Cardiac muscle cell (in vitro differentiated cells and primary cell): ENCODE results near the gene MYO5B. TPM values are rescaled to one million over a fixed set of nuclear protein-coding genes. Genes with fewer than 3 reads are reported as not detected.

Experiments used
- DNase-seq, 2 donors: peaks; one replicate each; pipeline versions ENCODE4 v3.0.0 to v3.0.0-alpha.2; 2010 to 2017; ENCODE audit warnings: low read depth in 1 of 2, low spot score in 1 of 2
- H3K27ac ChIP-seq: fragments of 200-600 bp; sonication (generic); 2 replicates; pipeline ENCODE4 v1.5.1; 2016
- H3K27me3 ChIP-seq: fragments of 200-600 bp; sonication (generic); 2 replicates; pipeline ENCODE4 v1.6.0; 2016; ENCODE audit warnings: control low read depth
- H3K36me3 ChIP-seq: fragments of 200-600 bp; sonication (generic); 2 replicates; pipeline ENCODE4 v1.5.1; 2016; ENCODE audit warnings: control low read depth
- H3K4me1 ChIP-seq: fragments of 200-600 bp; sonication (generic); 2 replicates; pipeline ENCODE4 v1.8.1; 2017; ENCODE audit warnings: low read depth, mild to moderate bottlenecking, mixed run types
- H3K4me3 ChIP-seq: fragments of 200-600 bp; sonication (generic); 2 replicates; pipeline ENCODE4 v1.5.1; 2016; ENCODE audit warnings: mild to moderate bottlenecking
- H3K9me3 ChIP-seq: fragments of 200-600 bp; sonication (generic); 2 replicates; pipeline ENCODE4 v1.5.1; 2017; ENCODE audit warnings: low read depth, mild to moderate bottlenecking, control low read depth
- polyA plus RNA-seq: library from polyadenylated mRNA; unstranded; fragments of >200 nt; fragmentation: Nextera tagmentation; extraction: Ambion mirVana; gene quantifications from 2 replicates; pipeline ENCODE4 v1.2.1, GENCODE V29; 2016
- total RNA-seq: library from RNA; depleted of rRNA; stranded (reverse); fragments of >200 nt; gene quantifications from 2 replicates; pipeline ENCODE4 v1.2.3, GENCODE V29; 2016
- TF ChIP-seq, protein P1 (sequence below): IDR thresholded peaks from 2 replicates; pipeline ENCODE4 v1.5.1; 2012; ENCODE audit warnings: low read depth, mild to moderate bottlenecking, low read length

Gene MYO5B
- total and polyA plus RNA-seq, 2 experiments from 2014 or later, result 3.0 to 16.7 TPM

DNA sequence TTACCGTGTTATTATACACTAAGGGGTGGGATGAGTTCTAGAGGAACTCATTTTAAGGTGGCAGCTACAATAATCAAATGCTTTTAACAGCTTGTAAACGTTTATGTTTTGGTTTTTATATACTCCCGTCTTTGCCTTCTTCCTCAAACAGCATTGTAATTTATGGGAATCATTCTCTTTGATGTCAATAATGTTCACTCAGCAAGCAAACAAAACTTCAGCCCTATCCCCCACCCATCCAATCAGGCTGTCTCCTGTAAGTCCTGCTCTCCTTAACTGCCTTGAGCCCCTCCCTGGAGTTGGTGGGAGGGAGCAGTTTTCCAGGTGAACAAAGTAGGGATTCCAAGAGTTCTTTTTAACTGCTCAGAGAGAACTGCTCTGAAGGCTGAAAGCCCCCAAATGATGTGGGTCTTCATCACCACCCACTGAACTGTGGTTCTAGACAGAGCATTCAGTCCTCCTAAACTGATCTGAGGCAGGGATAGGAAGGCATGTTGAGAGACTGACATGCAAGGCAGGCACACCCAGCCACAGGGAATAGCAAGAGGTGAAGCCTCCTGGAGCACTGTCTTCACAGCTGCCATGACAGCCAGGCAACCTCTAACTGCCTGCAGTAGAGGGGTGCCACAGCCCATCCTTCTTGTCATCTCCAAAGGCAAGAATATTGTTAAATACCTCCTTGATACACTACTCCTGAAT, 17.5 kb downstream of the MYO5B start:
- no peaks in the 10 kb centered on the region for H3K4me1 ChIP-seq
- H3K27ac ChIP-seq, result no peak overlapping the region
- H3K4me3 ChIP-seq, result no peak overlapping the region
- H3K27me3 ChIP-seq, result peaks cover 8% of the 10 kb centered on the region
- no peaks in the 10 kb centered on the region for H3K9me3 ChIP-seq
- TF ChIP-seq, protein P1, sequence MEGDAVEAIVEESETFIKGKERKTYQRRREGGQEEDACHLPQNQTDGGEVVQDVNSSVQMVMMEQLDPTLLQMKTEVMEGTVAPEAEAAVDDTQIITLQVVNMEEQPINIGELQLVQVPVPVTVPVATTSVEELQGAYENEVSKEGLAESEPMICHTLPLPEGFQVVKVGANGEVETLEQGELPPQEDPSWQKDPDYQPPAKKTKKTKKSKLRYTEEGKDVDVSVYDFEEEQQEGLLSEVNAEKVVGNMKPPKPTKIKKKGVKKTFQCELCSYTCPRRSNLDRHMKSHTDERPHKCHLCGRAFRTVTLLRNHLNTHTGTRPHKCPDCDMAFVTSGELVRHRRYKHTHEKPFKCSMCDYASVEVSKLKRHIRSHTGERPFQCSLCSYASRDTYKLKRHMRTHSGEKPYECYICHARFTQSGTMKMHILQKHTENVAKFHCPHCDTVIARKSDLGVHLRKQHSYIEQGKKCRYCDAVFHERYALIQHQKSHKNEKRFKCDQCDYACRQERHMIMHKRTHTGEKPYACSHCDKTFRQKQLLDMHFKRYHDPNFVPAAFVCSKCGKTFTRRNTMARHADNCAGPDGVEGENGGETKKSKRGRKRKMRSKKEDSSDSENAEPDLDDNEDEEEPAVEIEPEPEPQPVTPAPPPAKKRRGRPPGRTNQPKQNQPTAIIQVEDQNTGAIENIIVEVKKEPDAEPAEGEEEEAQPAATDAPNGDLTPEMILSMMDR, result no peak
- H3K36me3 ChIP-seq, result no peaks in the 10 kb centered on the region
- no peak for DNase-seq

DNA sequence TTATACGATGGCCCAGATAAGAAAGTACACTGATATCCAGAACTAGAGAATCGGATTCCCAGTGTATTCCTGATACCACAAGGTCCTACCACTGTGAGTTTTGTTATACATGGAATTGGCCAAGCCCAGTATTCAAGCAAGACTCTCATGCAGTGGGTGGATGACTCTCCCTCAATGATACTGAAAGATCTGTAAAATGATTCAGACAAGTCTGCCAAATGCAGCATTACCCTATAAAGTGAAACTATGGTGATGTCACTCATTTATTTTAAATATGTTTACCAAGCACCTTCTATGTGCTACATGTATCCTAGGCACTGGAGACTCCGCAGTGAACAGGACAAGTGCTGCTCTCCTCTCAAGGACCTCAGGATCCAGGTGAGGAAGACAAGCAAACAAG, 22.6 kb downstream of the MYO5B start:
- Histone ChIP-seq H3K27ac (no peak overlapping the region), H3K4me3 (no peak overlapping the region), H3K4me1 (no peaks in the 10 kb centered on the region), H3K9me3 (no peaks in the 10 kb centered on the region), H3K27me3 (no peaks in the 10 kb centered on the region), H3K36me3 (no peaks in the 10 kb centered on the region)
- no peak for DNase-seq
- TF ChIP-seq, protein P1, result no peak

DNA sequence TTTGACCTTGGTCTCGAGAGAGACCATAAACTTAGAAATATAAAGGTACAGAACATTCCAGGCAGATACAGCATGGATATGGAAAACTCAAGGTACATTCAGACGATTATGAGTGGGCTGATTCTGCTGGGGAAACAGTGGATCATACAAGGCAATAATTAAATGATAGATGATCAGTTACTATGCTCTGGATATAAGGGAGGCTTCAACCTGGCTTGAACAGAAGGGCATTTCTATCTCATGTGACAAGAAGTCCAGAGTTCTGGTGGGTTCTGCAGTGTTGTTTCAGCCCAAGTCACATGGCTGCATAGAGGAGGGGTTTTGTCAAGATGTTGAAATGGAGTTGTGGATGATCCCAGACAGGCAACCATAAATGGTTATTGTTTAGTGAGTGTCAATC, 23.5 kb downstream of the MYO5B start:
- Histone ChIP-seq H3K4me3 (no peak overlapping the region), H3K4me1 (no peaks in the 10 kb centered on the region), H3K36me3 (no peaks in the 10 kb centered on the region), H3K9me3 (no peaks in the 10 kb centered on the region), H3K27me3 (no peaks in the 10 kb centered on the region), H3K27ac (no peak overlapping the region)
- DNase-seq, result no peak
- TF ChIP-seq, protein P1, result no peak

DNA sequence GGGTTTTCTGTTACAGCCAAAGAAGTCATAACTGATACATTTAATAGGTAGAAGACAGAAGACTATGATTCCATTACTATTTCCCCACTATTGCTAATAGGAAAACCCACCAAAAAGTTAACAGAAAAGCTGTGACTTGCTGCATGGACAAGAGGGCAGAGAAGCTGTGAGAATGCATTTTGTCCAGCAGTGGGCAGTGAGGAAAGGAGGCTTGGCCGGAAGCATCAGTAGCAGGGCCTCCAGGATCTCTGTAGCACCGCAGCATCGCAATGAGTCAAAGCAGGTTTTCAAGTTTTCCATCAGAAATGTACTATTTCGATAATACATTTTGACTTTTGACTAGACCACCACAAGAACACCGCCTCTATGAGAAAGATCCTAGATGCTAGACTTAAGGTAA, 24.9 kb downstream of the MYO5B start:
- no peaks in the 10 kb centered on the region for H3K36me3 ChIP-seq
- DNase-seq, result no peak
- H3K9me3 ChIP-seq, result no peaks in the 10 kb centered on the region
- H3K27me3 ChIP-seq, result no peaks in the 10 kb centered on the region
- H3K4me1 ChIP-seq, result no peaks in the 10 kb centered on the region
- H3K27ac ChIP-seq, result no peak overlapping the region
- TF ChIP-seq, protein P1, result no peak
- H3K4me3 ChIP-seq, result no peak overlapping the region

DNA sequence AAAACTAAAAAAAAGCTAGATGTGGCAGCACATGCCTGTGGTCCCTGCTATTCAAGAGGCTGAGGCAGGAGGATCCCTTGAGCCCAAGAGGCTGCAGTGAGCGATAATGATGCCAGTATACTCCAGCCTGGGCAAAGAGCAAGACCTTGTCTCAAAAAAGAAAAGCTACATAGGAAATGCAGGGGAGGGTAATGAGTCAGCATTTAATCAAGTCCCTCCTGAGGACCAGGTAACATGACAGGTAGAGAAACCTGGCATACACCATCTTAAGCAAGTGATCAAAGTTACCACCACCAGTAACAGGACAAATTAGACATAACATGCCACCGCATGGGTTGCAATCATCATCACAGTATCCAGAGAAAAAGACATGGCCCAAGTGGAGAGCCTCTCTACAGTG, 25.8 kb downstream of the MYO5B start:
- DNase-seq, result no peak
- no peaks in the 10 kb centered on the region for H3K9me3 ChIP-seq
- no peak overlapping the region for H3K27ac ChIP-seq
- no peaks in the 10 kb centered on the region for H3K36me3 ChIP-seq
- TF ChIP-seq, protein P1, result no peak
- H3K4me1 ChIP-seq, result no peaks in the 10 kb centered on the region
- no peaks in the 10 kb centered on the region for H3K27me3 ChIP-seq
- H3K4me3 ChIP-seq, result no peak overlapping the region

DNA sequence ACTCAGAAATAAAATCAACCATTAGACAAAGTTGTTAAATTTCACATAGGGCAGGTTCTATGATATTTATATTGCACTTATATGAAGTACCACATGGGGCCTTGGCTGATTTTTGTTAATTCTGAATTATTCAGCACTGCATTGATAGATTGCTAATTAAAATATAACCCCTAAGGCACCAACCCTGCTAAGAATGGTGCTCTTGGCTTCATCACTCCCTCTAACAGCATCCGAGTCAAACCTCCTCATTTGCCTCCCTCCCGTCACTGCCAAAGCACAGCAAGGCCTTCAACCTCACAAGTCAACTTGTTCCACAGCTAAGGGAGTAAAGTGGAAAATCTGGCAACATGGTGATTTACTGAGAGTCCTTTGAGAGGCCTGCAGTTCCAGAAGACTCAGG, 27.0 kb downstream of the MYO5B start:
- H3K4me3 ChIP-seq, result no peak overlapping the region
- H3K27ac ChIP-seq, result no peak overlapping the region
- no peaks in the 10 kb centered on the region for H3K9me3 ChIP-seq
- no peaks in the 10 kb centered on the region for H3K4me1 ChIP-seq
- TF ChIP-seq, protein P1, result no peak
- DNase-seq, result no peak
- H3K27me3 ChIP-seq, result no peaks in the 10 kb centered on the region
- no peaks in the 10 kb centered on the region for H3K36me3 ChIP-seq
